ENCODE measurements around the gene VSIG4.
A peak's percentile ranks its signal among the peaks of the same experiment; 100 is the strongest.
"Not testable (repeated sequence)": the region's sequence is repeated elsewhere in the genome, so short reads cannot be mapped to it uniquely, and the experiment has no call there.

Gene VSIG4

DNA sequence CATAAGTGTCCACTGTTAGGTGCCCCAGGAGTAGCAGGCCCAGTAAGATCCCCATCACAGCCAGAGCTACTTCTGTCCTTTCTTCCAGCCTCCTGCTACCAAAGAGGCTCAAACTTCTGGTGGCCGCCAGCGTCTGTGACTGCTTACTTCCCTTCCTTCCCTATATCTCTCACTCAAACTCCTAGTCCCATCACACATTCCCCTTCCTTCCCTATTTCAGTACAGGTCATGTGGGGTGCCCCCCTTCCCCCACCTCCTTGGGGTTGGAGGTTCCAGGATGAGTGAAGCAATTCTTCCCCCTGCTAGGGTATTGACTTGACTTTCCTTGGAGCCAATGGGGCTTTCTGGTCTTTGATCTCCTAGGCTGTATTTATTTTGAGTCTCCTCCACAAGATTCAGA lies at the start of gene VSIG4:
Gene VSIG4 (minus strand): TSS at position 137 of the 400 bp plus-strand sequence. CDS start 82 bp downstream, at position 55.
- DNase-seq: no peak

GRCh38 chrX:66076801-66077200 lies 36.9 kb upstream of the VSIG4 start:
- no peak for DNase-seq

DNA sequence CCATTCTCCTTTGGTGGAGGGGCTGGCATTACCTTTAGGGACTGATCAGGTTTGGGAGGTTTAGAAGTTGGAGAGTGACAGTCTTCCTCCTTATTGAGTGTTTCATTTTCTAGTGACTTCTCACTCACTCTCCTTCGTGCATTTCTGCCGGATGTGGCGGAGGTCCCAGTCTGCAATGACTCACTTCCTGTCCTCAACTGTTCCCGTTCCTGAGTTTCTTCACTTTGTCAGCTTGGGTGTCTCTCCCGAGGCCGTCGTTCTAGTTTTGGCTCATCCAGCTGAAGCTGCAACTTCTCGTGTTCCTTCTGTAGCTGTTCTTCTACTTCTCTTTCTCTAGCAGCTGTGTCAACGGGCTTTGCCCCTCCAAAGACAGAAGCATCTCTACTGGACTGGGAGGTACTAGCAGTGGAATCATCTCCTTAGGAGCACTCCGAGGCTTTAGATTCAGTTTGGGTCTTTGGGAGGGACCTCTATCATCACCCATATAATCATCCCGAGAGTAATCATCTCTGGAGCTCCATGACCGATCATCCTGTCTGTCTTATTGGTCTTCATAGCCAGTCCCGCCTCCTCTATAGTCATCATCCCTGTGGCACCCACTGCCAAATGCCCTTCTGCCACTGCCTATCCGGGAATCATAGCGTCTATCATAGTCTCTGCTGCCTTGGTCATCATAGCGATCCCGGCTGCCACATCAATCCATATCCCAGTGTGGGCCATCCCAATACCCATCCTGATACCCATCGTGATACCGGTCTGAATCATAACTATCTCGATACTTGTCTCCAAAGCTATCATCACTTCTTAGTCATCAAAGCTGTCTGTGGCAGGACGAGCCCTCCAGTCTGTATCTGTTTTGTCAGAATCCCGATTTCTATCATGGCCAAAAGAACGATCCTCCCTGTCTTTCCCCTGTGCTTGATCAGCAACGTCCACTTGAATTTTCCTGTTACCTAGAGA lies 35.3 kb upstream of the VSIG4 start:
- DNase-seq: peak; percentile 48

- DNase-seq: no peak
Observed at GRCh38 chrX:66071126-66071525, 31.2 kb upstream of the VSIG4 start.

GRCh38 chrX:66064261-66064660 lies 24.4 kb upstream of the VSIG4 start:
- DNase-seq: no peak

DNA sequence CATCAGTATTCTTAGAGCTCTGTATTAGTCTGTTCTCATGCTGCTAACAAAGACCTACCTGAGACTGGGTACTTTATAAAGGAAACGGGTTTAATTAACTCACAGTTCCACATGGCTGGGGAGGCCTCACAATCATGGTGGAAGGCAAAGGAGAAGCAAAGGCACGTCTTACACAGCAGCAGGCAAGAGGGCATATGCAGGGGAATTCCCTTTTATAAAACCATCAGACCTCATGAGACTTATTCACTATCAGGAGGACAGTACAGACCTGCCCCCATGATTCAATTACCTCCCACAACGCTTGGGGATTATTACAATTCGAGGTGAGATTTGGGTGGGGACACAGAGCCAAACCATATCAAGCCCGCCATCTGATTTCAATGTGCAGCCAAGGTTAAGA lies 17.1 kb upstream of the VSIG4 start:
- DNase-seq: not testable (repeated sequence)

GRCh38 chrX:66054978-66055377 lies 15.1 kb upstream of the VSIG4 start:
- DNase-seq: no peak

- DNase-seq: no peak
Observed at GRCh38 chrX:66053414-66053813, 13.5 kb upstream of the VSIG4 start.

DNA sequence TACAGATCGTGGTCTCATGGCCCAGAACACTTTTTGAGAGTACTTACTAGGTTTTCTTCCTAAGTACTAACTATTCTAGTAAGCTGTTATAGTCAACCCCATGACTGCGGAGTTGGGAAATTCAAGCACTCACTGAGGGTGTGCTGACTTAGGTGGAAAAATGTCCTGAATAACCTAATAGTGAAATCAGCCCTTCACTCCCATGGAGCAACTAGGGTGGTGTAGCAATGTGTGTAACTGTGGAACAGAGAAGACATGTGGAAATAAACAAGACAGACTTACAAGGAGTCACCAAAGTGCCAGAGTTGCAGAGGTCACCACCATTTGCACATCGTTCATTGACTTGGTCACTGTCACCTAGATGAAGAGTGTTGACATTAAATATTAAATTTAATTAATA lies 12.1 kb upstream of the VSIG4 start:
- no peak for DNase-seq

DNA sequence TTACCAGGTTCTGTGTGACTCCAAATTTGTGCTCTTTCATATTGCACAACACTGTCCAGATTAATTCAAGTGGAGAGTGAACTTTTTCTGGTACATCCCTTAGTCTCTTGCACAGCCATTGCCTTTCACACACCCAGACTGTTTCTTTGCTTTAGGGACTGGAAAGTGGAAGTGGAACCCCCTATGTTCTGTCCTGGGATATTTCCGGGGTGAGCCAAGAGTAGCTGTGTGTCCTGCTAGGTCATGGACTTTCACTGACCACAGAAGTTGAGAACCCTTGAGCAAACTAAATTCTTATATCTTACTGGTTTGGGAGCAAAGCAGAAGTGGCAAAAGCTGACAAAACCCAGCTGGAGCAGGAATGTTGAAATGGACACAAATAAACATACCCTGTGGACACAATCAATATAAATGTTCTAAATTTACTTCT lies 10.3 kb upstream of the VSIG4 start:
- no peak for DNase-seq

DNA sequence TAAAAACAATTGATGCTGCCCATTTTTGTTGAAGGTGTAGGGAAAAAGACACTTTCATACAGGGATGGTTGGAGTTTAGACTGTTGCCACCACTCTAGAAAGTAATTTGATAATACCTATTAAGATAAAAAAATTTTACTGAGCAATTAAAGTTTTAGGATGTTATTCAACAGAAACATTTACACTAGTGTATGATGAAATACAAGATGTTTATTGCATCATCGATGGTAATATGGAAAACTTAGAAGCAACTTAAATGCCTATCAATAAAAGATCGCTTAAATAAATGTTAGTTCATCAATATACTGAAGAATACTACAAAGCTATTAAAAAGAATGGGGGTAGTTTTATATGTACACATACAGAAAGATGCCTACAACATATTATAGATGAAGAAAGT lies 9.2 kb upstream of the VSIG4 start:
- no peak for DNase-seq

DNA sequence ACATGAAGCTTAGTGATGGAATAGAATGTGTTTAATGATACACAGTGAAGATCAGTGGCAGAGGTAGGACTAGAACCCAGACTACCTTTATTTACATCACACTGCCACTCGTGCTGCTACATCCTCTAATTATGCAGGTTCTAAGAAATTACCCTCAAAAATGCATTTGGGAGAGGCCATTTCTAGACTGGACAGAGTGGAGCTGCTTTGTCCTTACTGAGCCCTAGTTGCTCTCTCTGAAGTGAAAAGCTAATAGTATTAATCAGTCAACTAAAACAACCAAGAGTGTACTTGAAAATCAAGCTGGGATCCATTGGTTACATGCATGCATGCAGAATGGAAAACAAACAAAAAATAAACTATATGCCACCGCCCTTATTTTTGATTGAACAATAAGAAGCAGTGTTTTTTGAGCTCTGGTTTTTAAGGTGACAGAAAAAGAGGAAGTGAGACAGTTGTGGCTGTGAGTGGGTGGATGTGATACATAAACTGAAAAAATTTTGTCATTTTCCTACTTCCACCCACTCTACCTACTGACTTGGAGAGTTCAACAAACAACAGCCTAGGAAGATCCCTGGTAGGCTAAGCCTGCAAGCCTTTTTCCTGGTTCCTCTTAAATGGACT lies 6.8 kb upstream of the VSIG4 start:
- peak; percentile 44 for DNase-seq

DNA sequence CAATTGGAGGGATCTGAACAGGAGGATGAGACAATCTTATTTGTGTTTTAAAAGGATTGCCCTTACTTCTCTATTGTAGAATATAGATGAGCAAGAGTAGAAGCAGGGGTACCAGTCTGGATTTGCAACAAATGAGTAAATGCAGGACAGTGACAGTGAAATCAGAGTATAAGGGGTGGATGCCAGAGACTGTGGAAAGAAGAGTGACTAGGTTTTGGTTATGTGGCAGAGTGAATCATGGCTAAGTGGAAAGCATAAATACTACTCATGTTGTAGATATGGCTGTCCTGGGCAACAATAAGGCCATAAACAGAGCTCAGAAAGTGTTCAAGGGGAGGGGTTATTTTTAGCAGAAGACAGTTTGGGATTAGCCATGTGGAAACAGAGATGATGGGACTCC lies 6.0 kb upstream of the VSIG4 start:
- no peak for DNase-seq

GRCh38 chrX:66043584-66043983 lies 3.7 kb upstream of the VSIG4 start:
- no peak for DNase-seq

DNA sequence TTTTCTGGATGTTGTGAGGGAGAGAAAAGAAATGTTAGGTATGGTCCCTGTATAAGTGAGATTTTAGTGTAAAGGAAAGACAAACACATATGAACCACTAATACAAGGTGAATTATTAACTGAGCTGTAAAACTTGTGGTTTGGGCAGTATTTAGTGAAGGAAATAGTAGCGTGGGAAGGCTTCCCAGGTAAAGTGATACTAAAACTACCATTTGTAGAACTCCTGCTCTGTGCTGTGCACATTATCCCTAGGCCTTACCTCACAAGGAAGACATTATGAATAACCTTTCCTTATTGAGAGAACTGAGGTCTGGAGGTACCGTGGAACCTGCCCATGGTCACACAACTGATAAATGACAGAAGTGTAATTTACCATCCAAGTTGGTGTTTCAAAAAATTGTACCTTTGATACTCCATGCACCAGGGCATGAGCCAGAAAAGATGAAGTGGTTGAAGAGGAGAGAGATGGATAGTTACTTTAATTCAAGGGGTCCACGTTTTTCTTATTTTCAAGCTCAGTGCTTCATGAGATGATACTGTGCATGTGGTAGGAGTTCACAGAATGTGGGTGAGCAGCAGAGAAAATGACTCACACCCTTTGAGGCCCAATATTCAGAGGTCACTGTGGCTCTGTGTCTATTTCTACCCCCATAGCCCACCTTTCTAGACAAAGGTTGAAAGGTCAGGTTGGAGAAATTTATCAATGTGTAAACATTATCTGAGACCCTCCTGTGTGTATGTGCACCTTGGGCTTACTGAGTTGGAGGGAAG lies 2.6 kb upstream of the VSIG4 start:
- DNase-seq: no peak

DNA sequence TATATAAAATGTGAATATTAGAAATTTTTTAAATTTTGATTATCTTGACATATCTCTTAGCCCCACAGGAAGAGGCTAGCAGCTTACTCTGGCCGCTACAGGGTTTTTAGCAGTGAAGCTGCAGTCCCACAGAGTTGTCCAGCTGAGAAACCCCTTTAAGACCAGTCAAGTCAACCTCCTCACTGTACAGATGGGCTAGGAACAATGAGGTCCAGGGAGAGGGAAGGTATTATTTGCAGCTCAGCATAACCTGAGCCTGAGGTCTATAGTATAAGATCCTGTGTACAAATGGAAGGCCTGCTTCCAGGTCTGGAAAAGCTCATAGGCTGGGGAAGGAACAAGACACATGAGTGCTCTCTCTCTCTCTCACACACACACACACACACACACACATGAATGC lies 1.8 kb downstream of the VSIG4 start:
- no peak for DNase-seq

DNA sequence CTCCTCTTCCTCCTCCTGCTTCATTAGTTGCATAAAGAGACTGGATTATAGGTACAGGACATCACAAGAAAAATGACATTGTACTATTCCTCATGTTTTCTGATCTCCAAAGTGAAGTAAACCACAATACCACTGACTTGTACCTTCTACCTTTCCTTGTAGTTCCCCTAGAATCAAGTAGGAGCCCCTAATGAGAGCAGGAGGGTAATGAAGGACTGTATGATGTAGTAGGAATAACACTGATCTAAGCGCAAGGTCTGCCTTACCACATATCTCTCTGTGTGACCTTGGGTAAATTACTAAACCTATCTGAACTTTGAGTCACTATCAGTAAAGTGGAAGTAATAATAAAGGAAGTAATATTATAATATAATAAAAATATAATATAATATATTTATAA lies 3.6 kb downstream of the VSIG4 start:
- no peak for DNase-seq

DNA sequence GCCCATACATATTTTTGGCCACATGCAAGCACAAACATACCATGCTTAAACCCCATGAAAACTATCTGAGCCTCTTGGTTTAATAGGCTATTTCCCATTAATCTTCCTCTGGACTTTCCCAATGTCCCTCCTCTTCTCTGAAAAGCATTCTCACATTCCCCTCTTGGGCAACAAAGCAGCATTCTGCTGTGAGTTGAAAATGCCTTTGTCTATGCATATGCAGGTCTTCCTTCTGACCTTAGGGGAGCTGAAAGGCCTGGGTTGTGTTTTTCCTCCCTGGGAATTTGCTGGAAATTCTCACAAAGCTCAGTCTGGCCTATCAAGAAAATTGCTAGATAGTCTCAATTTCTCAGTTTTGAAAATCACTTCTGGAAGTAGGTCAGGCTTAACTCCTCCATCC lies 4.2 kb downstream of the VSIG4 start:
- no peak for DNase-seq

DNA sequence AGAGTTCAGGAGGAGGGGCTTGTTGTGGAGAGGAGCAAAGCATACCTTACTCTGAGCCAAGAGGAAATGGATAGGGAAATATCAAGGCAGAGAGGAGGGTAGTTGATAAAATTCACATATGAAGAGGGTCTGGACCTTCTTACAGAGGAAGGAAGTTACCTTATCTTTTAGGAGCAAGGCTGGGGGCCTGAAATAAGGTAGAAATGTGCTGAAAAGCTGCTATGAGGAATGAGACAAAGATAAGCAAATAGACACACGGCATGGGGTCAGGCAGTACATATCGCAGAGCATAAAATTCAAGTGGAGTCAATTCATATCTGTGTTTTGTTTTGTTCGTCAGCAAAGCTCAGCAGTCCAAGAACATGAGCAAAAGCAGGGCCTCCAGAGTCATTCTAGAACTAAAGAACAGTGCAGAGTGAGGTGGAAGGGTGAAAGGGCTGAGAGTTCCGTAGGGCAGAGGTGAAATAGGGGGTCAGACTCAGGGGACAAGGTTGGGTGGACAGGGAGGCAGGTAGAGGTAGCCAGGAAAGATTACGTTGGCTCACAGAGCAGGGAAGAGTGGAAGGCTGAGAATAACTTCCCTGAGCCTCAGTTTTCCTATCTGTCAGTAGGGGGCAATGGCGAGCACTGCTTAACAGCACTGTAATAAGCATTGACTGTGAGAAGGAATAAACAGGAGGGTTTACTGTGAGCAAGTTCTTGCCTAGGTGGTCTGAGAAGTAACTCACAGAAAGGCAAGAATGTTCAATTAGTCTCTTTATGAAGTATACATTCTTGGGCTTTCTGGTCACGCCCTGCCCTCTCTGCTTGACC lies 9.2 kb downstream of the VSIG4 start:
- DNase-seq: peak; percentile 43

- no peak for DNase-seq
Observed at GRCh38 chrX:66028936-66029335, 10.9 kb downstream of the VSIG4 start.

DNA sequence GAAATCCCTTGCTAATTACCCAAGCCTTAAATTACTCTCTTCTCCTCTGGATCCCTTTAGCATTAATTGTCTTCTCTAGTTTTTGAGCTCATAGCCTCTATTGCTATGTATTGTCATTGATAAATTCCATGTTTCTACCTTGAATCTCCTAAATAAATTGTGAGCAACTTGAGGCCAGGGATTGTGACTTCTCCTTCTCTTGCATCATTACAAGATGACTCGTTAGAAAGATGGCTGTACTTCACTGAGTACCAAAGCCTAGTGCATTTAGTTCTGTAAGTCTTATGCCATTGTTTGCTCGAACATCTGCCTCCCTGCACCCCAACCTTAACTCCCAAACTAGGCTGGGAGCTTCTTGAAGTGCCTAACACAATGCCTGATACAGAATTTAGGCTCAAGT lies 15.3 kb downstream of the VSIG4 start:
- DNase-seq: no peak

DNA sequence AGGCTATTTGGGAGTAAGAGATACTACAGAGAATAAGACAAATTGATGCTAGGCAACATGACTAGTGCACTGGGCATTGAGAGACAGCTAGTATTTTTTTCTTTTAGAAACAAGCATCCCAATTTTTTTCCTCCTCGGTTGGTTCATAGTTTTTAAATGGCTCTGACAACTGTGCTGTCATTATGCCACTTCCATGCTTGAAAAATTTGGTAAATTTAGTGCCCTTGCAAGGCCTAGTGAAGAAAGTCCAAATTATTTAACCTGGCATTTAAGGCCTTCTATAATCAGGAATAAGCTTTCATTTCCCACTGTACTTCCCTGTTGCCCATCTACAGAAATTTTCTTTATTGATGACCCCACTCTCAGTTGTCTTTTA lies 15.8 kb downstream of the VSIG4 start:
- DNase-seq: no peak
